ENCODE results near the gene HNRNPD.
A peak's percentile ranks its signal among the peaks of the same experiment; 100 is the strongest.
"Not testable (repeated sequence)": the region's sequence is repeated elsewhere in the genome, so short reads cannot be mapped to it uniquely, and the experiment has no call there.

The HNRNPD gene

DNA sequence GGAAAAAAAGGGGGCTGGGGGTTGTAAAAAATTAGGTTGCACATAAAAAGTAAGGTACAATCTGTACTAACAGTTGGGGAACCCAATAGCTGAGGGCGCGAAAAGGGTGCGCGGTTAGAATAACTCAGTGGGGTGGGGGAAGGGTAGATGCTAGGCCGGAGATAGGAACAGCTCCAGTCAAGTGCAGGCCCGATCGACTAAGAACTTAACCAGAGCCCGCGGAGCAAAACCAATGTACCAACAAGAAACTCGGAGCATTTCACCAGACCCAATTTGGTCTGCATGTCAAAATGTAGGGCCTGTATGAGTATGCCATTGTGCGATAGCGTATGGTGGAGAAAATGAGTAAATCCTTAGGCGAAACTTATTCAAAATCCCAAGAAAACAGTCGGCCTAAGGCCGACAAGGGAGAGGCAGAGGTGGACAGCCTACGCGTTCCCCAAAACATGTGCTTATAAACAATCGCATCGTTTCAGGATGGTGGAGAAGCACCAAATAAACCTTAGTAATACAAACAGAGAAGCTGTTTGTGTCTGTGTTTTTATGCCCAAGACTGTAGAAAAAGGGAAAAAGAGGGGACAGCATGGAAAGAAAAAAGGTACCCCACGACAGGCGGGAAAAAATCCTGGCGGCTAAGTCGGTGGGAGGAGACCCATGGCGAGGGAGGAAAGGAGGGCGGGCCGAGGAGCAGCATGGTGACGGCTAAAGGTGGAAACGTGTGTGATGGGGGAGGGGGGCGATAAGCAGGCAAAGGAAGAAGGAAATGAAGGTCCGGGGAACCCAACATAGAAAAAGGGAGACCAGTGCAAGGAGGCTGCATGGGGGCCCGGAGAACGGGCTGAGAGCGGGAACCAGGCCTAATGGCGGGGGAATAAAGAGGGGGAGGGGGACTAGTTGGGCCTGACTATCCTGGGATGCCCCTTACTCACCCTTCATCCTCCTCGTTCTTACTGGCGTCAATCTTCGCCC lies 990 bp downstream of the HNRNPD start:
- DNase-seq: peak; percentile 67

DNA sequence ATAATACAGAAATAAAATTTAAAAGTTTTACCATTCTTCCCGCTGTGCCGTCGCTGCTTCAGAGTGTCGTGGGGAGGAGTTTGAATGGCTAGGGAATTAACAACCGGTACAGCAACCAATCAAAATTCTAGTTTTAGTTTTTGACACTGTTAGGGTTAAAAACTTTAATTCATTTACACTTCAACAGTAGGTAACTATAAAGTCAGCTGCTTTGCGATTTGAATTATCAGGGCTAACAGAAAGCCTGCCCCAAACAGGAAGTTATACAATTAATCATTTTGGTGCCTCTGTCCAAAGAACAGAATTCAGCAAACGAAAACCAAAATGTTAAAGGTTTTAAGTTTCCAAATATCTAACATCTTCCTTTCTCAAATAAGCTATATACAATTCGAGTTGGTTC lies 2.3 kb downstream of the HNRNPD start:
- peak; percentile 11 for DNase-seq

DNA sequence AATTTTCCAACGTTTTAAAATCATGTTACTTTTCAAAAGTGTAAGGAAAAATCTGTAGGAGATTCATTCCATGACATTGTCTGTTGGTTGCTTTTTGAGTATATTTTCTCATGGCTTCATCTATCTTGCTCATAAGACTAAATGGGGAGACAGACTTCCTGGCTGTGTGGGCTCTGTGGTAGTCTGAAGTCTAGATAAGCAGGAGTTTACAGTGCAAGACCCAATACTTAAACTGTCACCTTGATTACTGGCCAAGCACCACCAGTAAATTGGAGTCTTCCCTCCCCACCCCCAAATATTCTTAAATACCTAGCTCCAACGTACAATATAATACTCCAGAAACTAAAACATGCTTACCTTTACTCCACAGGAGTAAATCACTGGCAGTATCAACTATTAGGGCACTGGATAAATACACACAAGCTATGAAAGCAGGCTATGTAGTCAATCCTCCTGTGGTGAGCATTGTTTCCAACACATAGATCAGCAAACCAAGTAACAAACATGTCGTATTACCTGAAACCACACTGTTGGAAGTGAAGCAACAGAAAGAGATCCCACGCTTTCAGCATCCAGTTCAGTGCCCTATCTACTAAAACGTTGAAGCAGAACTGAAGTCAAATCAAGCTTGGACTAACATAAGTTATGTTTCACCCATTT lies 6.2 kb downstream of the HNRNPD start:
- DNase-seq: no peak

DNA sequence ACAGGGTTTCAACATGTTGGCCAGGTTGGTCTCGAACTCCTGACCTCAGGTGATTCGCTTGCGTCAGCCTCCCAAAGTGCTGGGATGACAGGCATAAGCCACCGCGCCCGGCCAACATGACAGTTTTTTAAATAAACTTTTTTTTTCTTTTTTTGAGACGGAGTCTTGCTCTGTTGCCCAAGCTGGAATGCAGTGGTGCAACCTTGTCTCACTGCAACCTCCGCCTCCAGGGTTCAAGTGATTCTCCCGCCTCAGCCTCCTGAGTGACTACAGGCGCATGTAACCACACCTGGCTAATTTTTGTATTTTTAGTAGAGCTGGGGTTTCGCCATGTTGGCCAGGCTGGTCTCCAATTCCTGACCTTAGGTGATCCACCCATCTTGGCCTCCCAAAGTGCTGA lies 7.4 kb downstream of the HNRNPD start:
- not testable (repeated sequence) for DNase-seq

DNA sequence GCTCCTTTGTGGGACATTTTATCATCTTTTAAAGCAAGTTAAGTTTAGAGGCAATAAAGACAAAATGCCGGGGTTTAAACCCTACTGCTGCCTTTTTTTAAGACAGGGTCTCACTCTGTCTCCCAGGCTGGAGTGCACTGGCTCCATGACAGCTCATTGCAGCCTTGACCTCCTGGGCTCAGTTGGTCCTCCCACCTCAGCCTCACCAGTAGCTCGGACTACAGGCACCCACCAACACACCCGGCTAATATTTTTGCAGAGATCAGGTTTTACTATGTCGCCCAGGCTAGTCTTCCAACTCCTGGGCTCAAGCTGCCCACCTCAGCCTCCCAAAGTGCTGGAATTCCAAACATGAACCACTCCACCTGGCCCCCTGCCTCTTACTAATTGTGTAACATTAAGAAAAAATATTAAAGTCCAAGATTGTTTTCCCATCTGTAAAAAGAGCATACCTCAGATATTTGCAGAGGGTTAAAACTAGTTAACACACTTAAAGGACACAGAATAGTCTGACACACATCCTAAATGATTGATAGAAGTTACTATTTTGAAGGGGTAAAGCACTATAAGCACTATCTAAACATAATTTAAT lies 9.8 kb downstream of the HNRNPD start:
- DNase-seq: no peak

DNA sequence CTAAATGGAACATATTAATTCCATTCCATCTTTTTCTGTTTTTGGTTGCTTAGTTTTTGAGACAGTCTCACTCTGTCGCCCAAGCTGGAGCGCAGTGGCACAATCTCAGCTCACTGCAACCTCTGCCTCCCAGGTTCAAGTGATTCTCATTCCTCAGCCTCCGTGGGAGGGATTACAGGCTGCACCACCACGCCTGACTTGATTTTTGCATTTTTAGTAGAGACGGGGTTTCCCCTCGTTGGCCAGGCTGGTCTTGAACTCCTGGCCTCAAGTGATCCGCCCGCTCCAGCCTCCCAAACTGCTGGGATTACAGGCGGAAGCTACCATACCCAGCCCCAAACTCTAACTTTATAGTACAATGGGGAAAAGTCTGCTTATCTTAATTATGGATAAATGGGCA lies 11.2 kb downstream of the HNRNPD start:
- DNase-seq: no peak

DNA sequence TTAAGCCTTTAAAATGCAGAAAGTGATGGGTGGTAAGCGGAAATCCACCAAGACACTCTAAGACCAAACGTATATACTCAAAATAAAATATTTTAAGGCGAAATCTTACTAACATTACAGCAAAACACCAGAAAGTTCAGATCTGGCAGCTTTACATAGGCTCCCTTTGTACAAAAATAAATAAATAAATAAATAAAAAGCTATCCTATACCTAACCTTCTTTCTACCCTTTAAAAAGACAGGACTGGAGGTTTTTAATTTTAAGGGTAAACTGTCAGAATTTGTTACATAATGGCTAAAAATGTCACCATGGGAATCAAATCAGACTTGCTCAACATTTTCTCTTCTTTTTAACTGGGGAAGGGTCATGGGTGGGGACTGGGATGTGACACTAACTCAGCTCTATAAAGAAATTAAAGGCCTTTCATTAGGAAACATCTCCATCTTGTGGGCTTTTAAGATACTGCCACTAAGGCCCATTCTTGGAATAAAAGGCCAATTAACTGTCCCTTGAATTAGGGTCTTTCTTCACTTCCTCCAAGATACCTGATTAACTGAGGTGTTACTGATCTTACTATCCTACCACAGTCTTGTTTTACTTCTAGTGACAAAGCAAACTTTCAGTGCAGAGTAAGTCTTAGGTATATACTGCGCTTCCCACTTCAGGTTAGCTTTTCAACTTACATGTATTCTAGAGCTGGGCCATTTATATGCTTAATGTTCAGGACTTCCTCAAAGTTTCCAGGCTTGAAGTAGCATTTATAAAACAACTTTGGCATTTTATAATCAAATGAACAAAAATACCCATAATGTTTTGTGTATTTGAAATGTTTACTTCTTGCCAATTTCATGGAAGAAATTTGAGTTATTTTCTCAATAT lies 13.3 kb downstream of the HNRNPD start:
- DNase-seq: no peak

DNA sequence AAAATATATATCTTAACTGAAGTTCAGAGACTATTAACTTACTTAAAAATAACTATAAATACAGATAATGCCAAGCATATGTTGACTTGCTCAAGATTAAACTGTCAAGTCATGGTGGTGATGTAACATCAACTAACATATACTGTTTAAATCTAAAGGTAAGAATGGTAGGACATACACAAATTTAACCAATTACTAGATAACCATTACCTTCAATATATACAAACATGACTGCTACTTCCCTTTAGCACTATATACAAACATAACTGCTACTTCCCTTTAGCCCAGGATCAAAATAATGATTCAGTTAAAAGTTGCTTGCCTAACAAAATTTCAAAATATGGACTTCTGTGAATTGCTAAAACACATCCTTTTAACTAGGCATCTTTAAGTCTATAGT lies 14.9 kb downstream of the HNRNPD start:
- DNase-seq: no peak

DNA sequence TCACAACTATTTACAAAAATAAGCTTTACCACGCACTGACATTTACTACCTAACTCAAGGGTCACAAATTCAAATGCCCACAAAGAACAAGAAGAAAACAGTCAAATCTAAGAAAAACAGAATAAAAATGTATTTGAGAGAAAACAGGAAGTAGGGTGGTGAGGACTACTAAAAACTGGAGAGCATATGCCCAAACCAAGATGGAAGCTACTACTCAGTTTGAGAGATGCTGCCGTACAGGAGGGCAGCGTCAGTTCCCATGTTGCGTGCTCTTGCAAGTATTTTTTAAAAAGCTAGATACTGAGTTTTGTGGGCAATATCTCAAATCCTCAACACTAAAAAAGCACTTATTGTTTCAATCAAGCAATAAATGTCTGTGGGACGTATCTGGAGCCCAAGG lies 16.2 kb downstream of the HNRNPD start:
- no peak for DNase-seq

DNA sequence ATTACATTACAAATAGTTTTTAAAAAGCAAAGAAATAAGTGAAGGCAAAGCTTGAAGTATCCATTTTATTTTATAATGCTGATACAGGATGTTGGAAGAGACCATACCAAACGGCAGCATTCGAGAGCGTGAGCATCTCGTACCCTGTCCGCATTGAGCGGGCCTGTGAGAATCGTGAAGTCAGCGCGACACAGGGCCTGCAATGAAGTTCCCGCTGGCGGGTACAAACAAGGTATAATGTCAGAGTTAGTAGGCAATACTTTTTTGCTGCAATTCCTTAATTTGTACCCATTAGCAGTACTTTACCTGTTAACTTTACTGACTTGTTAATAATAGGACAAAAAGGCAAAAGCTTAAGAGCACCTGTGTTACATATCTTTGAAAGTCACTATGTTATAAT lies 19.0 kb downstream of the HNRNPD start:
- DNase-seq: no peak

DNA sequence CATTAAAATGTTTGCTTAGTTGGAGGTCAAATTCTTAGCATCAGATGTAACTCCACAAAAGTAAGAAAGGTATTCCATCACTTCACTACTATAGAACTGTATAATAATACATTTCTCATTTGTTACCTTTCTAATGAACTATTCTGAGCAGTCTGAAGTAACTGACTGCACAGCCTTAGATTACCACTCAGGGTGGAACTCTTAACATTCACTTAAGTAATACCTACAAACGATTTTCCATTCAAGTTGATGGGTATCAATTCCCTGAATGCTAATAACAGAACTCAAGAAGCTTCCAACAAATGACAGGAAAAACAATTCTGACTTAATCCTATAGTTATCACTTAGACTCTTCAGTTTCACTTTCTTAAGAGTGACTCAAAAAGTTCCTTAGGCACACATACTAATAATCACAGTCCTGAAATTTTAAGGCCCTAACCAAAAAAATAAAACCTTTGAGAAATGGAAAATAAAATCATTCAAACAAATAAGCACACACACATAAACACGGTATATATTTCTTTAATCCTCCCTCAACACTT lies 20.9 kb downstream of the HNRNPD start:
- DNase-seq: no peak

DNA sequence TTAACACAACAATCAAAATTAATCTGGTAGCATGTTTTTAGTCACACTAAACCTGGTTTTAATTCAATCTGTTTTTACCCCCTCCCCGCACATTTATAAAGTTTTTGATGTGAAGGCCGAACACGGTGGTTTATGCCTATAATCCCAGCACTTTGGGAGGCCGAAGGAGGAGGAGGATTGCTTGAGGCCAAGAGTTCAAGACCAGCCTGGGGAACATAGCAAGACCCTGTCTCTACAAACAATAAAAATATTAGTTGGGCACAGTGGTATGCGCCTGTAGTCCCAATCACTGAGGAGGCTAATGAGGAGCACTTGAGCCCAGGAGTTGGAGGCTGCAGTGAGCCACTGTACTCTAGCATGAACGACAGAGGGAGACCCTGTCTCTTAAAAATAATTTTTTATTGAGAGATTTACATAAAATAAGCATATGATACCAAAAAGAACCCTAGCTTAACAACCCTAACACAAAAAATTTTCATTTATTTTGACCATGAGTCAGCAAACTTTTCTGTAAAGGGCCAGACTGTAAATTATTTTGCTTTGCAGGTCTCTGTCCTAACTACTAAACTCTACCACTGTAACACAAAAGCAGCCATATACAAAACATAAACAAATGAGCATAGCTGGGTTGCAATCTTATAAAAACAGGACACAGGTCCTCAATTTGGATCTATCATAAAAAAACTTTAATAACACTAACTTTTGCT lies 21.5 kb downstream of the HNRNPD start:
- DNase-seq: no peak

DNA sequence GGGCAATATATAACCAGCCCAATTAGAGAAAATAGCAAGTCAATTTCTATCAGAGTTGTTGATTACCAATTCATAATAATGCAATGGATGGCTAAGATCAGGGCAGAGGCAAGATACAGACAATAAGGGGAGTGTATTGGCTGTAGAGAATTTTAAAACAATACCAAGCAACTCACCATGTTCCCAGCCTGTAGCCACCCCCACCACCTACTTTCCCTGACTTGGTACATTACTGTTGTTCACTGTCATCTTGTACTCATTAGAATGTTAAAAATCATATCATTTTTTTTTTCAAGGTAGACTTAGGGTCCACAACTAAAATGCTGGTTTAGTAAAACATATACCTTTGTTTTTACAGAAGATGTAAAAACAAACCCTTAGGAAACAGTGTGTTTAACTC lies 27.7 kb downstream of the HNRNPD start:
- DNase-seq: no peak

DNA sequence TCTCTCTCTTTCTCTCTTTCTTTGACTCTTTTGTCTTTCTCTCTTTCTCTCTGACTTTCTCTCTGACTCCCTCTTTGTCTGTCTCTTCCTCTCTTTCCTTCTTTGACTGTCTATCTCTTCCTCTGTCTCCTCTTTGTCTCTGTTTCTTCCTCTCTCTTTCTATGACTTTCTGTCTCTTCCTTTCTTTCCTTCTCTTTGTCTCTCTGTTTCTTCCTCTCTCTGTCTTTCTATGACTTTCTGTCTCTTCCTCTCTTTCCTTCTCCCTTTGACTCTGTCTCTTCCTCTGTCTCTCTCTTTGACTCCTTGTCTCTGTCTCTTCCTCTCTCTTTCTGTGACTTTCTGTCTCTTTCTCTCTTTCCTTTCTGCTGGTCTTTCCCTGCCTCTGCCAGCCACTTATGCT lies 38.7 kb downstream of the HNRNPD start:
- DNase-seq: no peak

DNA sequence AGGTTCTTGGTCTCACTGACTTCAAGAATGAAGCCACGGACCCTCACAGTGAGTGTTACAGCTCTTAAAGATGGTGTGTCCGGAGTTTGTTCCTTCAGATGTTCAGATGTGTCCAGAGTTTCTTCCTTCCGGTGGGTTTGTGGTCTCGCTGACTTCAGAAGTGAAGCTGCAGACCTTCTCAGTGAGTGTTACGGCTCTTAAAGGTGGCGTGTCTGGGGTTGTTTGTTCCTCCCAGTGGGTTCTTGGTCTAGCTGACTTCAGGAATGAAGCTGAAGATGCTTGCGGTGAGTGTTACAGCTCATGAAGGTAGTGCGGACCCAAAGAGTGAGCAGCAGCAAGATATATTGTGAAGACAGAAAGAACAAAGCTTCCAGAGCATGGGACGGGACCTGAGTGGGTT lies 40.1 kb downstream of the HNRNPD start:
- not testable (repeated sequence) for DNase-seq

DNA sequence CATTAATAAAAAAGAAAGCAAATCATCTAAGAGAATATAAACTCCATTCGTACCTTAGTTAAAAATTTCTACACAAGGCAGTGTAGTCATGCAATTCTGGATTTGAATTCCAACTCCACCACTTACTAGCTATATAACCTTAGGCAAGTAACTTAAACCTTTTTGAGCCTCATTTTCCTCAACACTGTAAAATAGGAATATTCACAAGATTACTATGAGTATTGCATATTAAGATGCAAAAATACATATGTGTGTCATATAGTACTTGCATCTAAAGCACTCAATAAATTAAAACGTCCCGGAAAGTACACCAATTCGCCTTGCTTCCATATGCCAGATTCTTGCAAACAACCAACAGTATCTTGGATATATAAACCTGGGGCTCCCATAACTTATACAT lies 42.0 kb downstream of the HNRNPD start:
- no peak for DNase-seq

DNA sequence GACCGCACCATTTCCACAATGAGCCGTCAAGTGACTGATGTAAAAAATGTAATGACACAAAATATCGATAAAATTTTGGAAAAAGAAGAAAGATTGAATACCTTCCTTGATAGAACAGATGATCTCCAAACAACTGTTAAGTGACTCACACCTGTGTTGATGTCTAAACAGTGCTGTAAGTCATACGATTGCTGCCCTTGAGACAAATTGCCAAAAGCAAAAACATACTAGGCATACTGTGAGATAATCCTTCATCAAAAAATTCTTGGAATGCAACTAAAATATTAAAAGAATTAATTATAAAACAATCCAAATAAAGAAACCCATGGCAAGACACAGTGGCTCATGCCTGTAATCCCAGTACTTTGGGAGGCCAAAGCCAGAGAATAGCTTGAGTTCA lies 53.4 kb downstream of the HNRNPD start:
- DNase-seq: no peak

DNA sequence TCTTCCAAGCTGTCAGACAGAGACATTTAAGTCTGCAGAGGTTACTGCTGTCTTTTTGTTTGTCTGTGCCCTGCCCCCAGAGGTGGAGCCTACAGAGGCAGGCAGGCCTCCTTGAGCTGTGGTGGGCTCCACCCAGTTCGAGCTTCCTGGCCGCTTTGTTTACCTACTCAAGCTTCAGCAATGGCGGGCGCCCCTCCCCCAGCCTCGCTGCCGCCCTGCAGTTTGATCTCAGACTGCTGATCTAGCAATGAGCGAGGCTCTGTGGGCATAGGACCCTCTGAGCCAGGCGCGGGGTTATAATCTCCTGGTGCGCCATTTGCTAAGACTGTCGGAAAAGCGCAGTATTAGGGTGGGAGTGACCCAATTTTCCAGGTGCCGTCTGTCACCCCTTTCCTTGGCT lies 70.7 kb downstream of the HNRNPD start:
- DNase-seq: not testable (repeated sequence)
